SU-DHL-6 (cell line): ENCODE data around the gene PLA2G4F.

Experiments used
- CTCF ChIP-seq: fragments of 200-600 bp; sonication (generic); IDR thresholded peaks from one replicate; pipeline ENCODE4 v1.5.1; 2017; ENCODE audit warnings: antibody characterized with exemption, mild to moderate bottlenecking, low read length, moderate library complexity; ENCODE audit not compliant: insufficient read depth, poor library complexity, severe bottlenecking
- EZH2phosphoT487 ChIP-seq: fragments of 200-600 bp; sonication (generic), shearing (Covaris generic); conservative IDR thresholded peaks from 2 replicates; pipeline ENCODE4 v1.6.1; 2018; ENCODE audit warnings: mild to moderate bottlenecking, antibody characterized with exemption, low read length, moderate library complexity, mixed read lengths

GRCh38 chr15:42154956-42155355 is 1.5 kb downstream of the PLA2G4F start:
- TF ChIP-seq CTCF: no peak
- TF ChIP-seq EZH2phosphoT487: no peak
